Common myeloid progenitor, CD34-positive (primary cell): ENCODE measurements around the gene PHACTR3.

ENCODE experiments used
- CTCF ChIA-PET: fragments of 350-600 bp; sonication (Branson Sonifier 250); formaldehyde crosslinking; loops from one replicate; lab custom pipeline; 2021; ENCODE audit warnings: antibody characterized with exemption; lab: Charles Lee
- POLR2A ChIA-PET: fragments of 350-600 bp; sonication (Branson Sonifier 250); formaldehyde crosslinking; loops from one replicate; lab custom pipeline; 2021; ENCODE audit warnings: antibody characterized with exemption; lab: Charles Lee
- DNase-seq, 3 donors: peaks; one replicate each; pipeline versions ENCODE4 v3.0.0 to v3.0.0-alpha.2; 2013
- H3K27ac ChIP-seq, 2 experiments: 1 replicate in 1 of 2; 2 replicates in 1 of 2; pipeline ENCODE4 v1.7.0; 2013; ENCODE audit warnings: inconsistent platforms in 2 of 2, low read length in 2 of 2, mild to moderate bottlenecking in 2 of 2, low read depth in 1 of 2, moderate library complexity in 1 of 2; ENCODE audit not compliant: severe bottlenecking in 2 of 2, insufficient read depth in 1 of 2, poor library complexity in 1 of 2
- H3K27me3 ChIP-seq, 5 experiments: replicated peaks in 2 of 5; 1 replicate in 3 of 5; 2 replicates in 2 of 5; pipeline versions ENCODE4 v1.6.1 to v1.7.0; 2013; ENCODE audit warnings: low read length in 4 of 5, mild to moderate bottlenecking in 2 of 5, moderate library complexity in 2 of 5, inconsistent platforms in 1 of 5; ENCODE audit not compliant: insufficient read depth in 5 of 5, control insufficient read depth in 4 of 5
- H3K36me3 ChIP-seq, 4 experiments: 1 replicate in 2 of 4; 2 replicates in 2 of 4; pipeline versions ENCODE4 v1.6.1 to v1.7.0; 2013; ENCODE audit warnings: low read length in 3 of 4, control low read depth in 1 of 4, mild to moderate bottlenecking in 1 of 4; ENCODE audit not compliant: control insufficient read depth in 4 of 4, insufficient read depth in 4 of 4
- H3K4me1 ChIP-seq, 4 experiments: 1 replicate in 3 of 4; 2 replicates in 1 of 4; pipeline versions ENCODE4 v1.6.1 to v1.7.1; 2013; ENCODE audit warnings: low read length in 3 of 4, mild to moderate bottlenecking in 3 of 4, control low read depth in 1 of 4, inconsistent platforms in 1 of 4, moderate library complexity in 1 of 4; ENCODE audit not compliant: control insufficient read depth in 4 of 4, insufficient read depth in 4 of 4; ENCODE audit errors: control extremely low read depth in 1 of 4
- H3K4me3 ChIP-seq, 7 experiments: 1 replicate in 4 of 7; 2 replicates in 3 of 7; pipeline versions ENCODE4 v1.5.1 to v1.7.0; 2013; ENCODE audit warnings: mild to moderate bottlenecking in 7 of 7, low read length in 6 of 7, moderate library complexity in 6 of 7, inconsistent platforms in 2 of 7, low read depth in 2 of 7, control low read depth in 1 of 7; ENCODE audit not compliant: insufficient read depth in 4 of 7, control insufficient read depth in 1 of 7; ENCODE audit errors: extremely low read depth in 1 of 7
- H3K9me3 ChIP-seq, 5 experiments: 1 replicate in 4 of 5; 2 replicates in 1 of 5; pipeline versions ENCODE4 v1.6.1 to v1.7.1; 2013; ENCODE audit warnings: low read length in 4 of 5, mild to moderate bottlenecking in 2 of 5, inconsistent platforms in 1 of 5, low read depth in 1 of 5, moderate library complexity in 1 of 5; ENCODE audit not compliant: control insufficient read depth in 4 of 5, insufficient read depth in 2 of 5; ENCODE audit errors: control extremely low read depth in 1 of 5
- WGBS: methylation state at CpG from one replicate; pipeline ENCODE4 v1.1.5; 2013; ENCODE audit not compliant: insufficient coverage; 5-methylcytosine and 5-hydroxymethylcytosine counted together

PHACTR3 gene

GRCh38 chr20:59788811-59789397 lies 184.6 kb downstream of the PHACTR3 start:
- WGBS: 80% methylated on average over 7 of the region's 7 CpGs
- POLR2A ChIA-PET: no interaction called here
- H3K4me1 ChIP-seq: no peaks in the 10 kb centered on the region
- peaks cover 0 to 7% (median 2%) of the 10 kb centered on the region in 5 experiments for H3K9me3 ChIP-seq
- no peaks in the 10 kb centered on the region for H3K36me3 ChIP-seq
- no peak overlapping the region for H3K27ac ChIP-seq
- CTCF ChIA-PET: interaction anchor here (0.7 kb wide), 1 partner anchor 61 kb away, joined by 3 read pairs; no protein-coding TSS in a partner anchor
- H3K4me3 ChIP-seq: no peak overlapping the region
- peaks cover 0 to 13% (median 5%) of the 10 kb centered on the region in 5 experiments for H3K27me3 ChIP-seq
- DNase-seq: no peak

DNA sequence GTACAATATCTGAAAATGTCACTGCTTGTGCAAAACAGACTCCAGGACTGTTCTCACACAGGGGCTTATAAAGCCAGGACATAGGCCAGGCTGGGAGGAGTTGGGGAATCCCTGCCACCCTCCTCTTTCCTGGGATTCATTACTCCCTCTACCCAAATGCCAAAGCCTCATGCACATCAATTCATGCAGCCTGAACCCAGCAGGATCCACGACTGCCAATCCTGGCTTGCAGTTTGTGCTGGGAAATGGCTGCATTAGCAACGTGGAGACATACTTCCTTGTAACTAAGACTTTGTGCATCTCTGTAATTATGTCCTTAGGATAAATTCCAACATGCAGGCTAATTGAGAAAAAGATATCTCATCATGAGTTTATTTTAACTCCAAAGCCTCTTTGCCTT lies 185.3 kb downstream of the PHACTR3 start:
- WGBS: 40% methylated on average over 1 of the region's 2 CpGs
- POLR2A ChIA-PET: no interaction called here
- H3K27me3 ChIP-seq: peaks cover 0 to 13% (median 5%) of the 10 kb centered on the region in 5 experiments
- no peaks in the 10 kb centered on the region for H3K36me3 ChIP-seq
- no peak for DNase-seq
- no peaks in the 10 kb centered on the region for H3K4me1 ChIP-seq
- no peak overlapping the region for H3K4me3 ChIP-seq
- no peak overlapping the region for H3K27ac ChIP-seq
- H3K9me3 ChIP-seq: peaks cover 0 to 7% (median 2%) of the 10 kb centered on the region in 5 experiments
- CTCF ChIA-PET: no interaction called here

- ChIA-PET POLR2A (no interaction called here), CTCF (interaction anchor here (1.4 kb wide), 1 partner anchor 59 kb away, joined by 3 read pairs; no protein-coding TSS in a partner anchor)
- H3K27ac ChIP-seq: no peak overlapping the region
- peaks cover 0 to 7% (median 2%) of the 10 kb centered on the region in 5 experiments for H3K9me3 ChIP-seq
- no peaks in the 10 kb centered on the region for H3K36me3 ChIP-seq
- peaks cover 0 to 13% (median 5%) of the 10 kb centered on the region in 5 experiments for H3K27me3 ChIP-seq
- no CpG with 5 or more reads among the region's 1 CpG for WGBS
- no peak overlapping the region for H3K4me3 ChIP-seq
- H3K4me1 ChIP-seq: no peaks in the 10 kb centered on the region
- no peak for DNase-seq
Observed at GRCh38 chr20:59790346-59790745, 186.0 kb downstream of the PHACTR3 start.

DNA sequence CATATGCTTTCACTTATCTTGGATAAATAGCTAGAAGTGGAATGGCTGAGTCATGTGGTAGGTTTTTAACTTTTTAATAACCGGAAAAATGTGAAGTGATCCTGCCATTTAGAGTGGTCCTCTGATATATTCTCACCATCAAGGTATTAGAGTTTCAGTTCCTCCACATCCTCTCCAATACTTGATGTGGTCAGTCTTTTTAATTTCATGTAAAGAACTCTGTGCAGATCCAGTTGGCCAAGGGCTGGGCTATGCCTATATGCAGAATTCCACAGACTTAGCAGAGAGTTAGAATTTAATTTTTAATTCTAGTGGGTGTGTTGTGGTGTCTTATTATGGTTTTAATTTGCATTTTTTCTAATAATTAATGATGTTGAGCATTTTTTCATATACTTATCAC lies 188.0 kb downstream of the PHACTR3 start:
- no peak for DNase-seq
- no CpG with 5 or more reads among the region's 1 CpG for WGBS
- CTCF ChIA-PET: no interaction called here

GRCh38 chr20:59794555-59794954 lies 190.2 kb downstream of the PHACTR3 start:
- H3K4me1 ChIP-seq: no peaks in the 10 kb centered on the region
- H3K27ac ChIP-seq: no peak overlapping the region
- H3K4me3 ChIP-seq: no peak overlapping the region
- POLR2A ChIA-PET: no interaction called here
- peaks cover 0 to 26% (median 5%) of the 10 kb centered on the region in 5 experiments for H3K9me3 ChIP-seq
- WGBS: no CpG with 5 or more reads among the region's 2 CpGs
- CTCF ChIA-PET: interaction anchor here (1.1 kb wide), 1 partner anchor 11 kb away, joined by 3 read pairs; no protein-coding TSS in a partner anchor
- no peaks in the 10 kb centered on the region for H3K36me3 ChIP-seq
- peaks cover 0 to 3% (median 3%) of the 10 kb centered on the region in 5 experiments for H3K27me3 ChIP-seq
- DNase-seq: no peak

More for the DNA sequence above, 188.0 kb downstream of the PHACTR3 start:
- Histone ChIP-seq H3K4me3 (no peak overlapping the region), H3K9me3 (peaks cover 0 to 22% (median 3%) of the 10 kb centered on the region in 5 experiments), H3K27ac (no peak overlapping the region), H3K27me3 (peaks cover 0 to 10% (median 3%) of the 10 kb centered on the region in 5 experiments), H3K4me1 (no peaks in the 10 kb centered on the region), H3K36me3 (no peaks in the 10 kb centered on the region)
- POLR2A ChIA-PET: no interaction called here

- WGBS: no CpG with 5 or more reads among the region's 1 CpG
- Histone ChIP-seq H3K36me3 (no peaks in the 10 kb centered on the region), H3K27me3 (peaks cover 0 to 13% (median 11%) of the 10 kb centered on the region in 5 experiments), H3K9me3 (peaks cover 3 to 33% (median 9%) of the 10 kb centered on the region in 5 experiments), H3K4me3 (no peak overlapping the region), H3K27ac (no peak overlapping the region), H3K4me1 (no peaks in the 10 kb centered on the region)
- DNase-seq: no peak
- POLR2A ChIA-PET: no interaction called here
- CTCF ChIA-PET: no interaction called here
Observed at GRCh38 chr20:59800309-59800708, 196.0 kb downstream of the PHACTR3 start.

GRCh38 chr20:59802018-59802417 lies 197.7 kb downstream of the PHACTR3 start:
- Histone ChIP-seq H3K4me3 (no peak overlapping the region), H3K27ac (no peak overlapping the region), H3K36me3 (no peaks in the 10 kb centered on the region), H3K4me1 (no peaks in the 10 kb centered on the region), H3K27me3 (peaks cover 0 to 14% (median 11%) of the 10 kb centered on the region in 5 experiments), H3K9me3 (peaks cover 2 to 21% (median 9%) of the 10 kb centered on the region in 5 experiments)
- 89% methylated on average over 2 of the region's 4 CpGs for whole genome bisulfite sequencing
- ChIA-PET POLR2A (no interaction called here), CTCF (interaction anchor here (1.3 kb wide), 1 partner anchor 18 kb away, joined by 3 read pairs; no protein-coding TSS in a partner anchor)
- DNase-seq: no peak
